ENCODE results near the gene CCL26. TPM values are rescaled to one million over a fixed set of nuclear protein-coding genes. Genes with fewer than 3 reads are reported as not detected.

CCL26 gene
- total and polyA plus RNA-seq, 9 of the 15 experiments (the other 6 are each of a cell fraction or from before 2014, with no cell fraction given) = 2.3 to 26.8 (median 8.4) TPM

DNA sequence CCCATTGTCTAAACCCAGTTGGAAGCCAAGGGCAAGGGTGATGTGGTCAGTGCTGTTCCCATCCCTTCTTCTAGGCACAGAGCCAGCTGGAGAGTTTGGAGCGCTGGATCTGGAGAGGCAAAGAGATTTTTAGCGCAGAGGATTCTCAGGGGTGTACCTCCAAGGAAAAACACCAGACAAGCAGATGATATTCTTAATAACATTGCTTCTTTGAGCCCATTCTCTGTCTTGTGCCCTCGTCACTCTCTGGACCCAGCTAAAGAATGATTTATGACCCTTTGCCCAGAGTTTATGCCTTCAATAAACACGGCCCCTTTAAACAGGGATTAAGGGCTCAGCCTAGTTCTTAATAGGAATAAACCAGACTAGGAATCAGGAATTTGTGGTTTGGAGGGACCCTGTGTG lies 28.6 kb downstream of the CCL26 start:
- no peak overlapping the region for H3K27ac ChIP-seq (ENCODE audit: extremely low read depth, low read depth, low read length)
- BruUV-seq (replicated peaks) = no TSS peak
- H3K4me1 ChIP-seq (replicated peaks in 1 of 2; ENCODE audit: control insufficient read depth in 2 of 2, insufficient read depth in 2 of 2, low read length in 2 of 2) = peaks cover 20 to 32% of the 10 kb centered on the region in 2 experiments
- in situ Hi-C loops (cut with MboI) (no loop called here), intact Hi-C loops (cut with micrococcal nuclease) (no loop called here)
- ATAC-seq = no peak
- no peaks in the 10 kb centered on the region for H3K27me3 ChIP-seq (ENCODE audit: control insufficient read depth in 2 of 2, insufficient read depth in 2 of 2, low read length in 2 of 2)
- H3K9me3 ChIP-seq (replicated peaks; ENCODE audit: control insufficient read depth, insufficient read depth, low read depth, low read length) = no peaks in the 10 kb centered on the region
- WGBS (ENCODE audit: insufficient coverage, low coverage, missing lambda C conversion rate) = 21% methylated on average over 4 of the region's 4 CpGs
- no peaks in the 10 kb centered on the region for H4K20me1 ChIP-seq (replicated peaks; ENCODE audit: control insufficient read depth, insufficient read depth, low read length)
- H3K4me3 ChIP-seq = no peak overlapping the region
- H3K9me1 ChIP-seq (ENCODE audit: control insufficient read depth, insufficient read depth, low read length) = no peaks in the 10 kb centered on the region
- ChIA-PET POLR2A (no interaction called here), CTCF (ENCODE audit: low intra/inter-chr PET ratio) (no interaction called here)
- H3K9ac ChIP-seq (ENCODE audit: insufficient read depth in 1 of 2, low read depth in 2 of 2, low read length in 2 of 2) = no peak overlapping the region
- H2AFZ ChIP-seq (ENCODE audit: low read depth, low read length) = no peak overlapping the region
- H3K79me2 ChIP-seq (ENCODE audit: control insufficient read depth, insufficient read depth, low read length) = peaks cover 2% of the 10 kb centered on the region; the same call in 2 of the 3 replicates
- no peak for FAIRE-seq
- DNase-seq (ENCODE audit: extremely low read depth in 1 of 4, low spot score in 3 of 4) = no peak
- H3K4me2 ChIP-seq (ENCODE audit: insufficient read depth, low read length) = no peak overlapping the region
- H3K36me3 ChIP-seq (ENCODE audit: control insufficient read depth, insufficient read depth, low read length) = no peaks in the 10 kb centered on the region
- no peak for TF ChIP-seq PBX2 (CRISPR knock-in tag; IDR thresholded peaks at IDR 0.05; ENCODE audit: low read depth)
- peak; percentile 39; the same call in 1 of the 2 replicates for TF ChIP-seq PBX2 (tag; conservative IDR thresholded peaks at IDR 0.05; ENCODE audit: low read depth)
- TF ChIP-seq PKNOX1 (IDR thresholded peaks at IDR 0.05) = 0 out of 2 replicates have a peak, but pooled peaks have one; percentile 28
- no peak for TF ChIP-seq JUNB (CRISPR knock-in tag; conservative IDR thresholded peaks at IDR 0.05)
- peak; percentile 53 for TF ChIP-seq MEIS2 (IDR thresholded peaks at IDR 0.05; ENCODE audit: partially characterized antibody)
